ENCODE data around the gene ZNF407.

Gene ZNF407

DNA sequence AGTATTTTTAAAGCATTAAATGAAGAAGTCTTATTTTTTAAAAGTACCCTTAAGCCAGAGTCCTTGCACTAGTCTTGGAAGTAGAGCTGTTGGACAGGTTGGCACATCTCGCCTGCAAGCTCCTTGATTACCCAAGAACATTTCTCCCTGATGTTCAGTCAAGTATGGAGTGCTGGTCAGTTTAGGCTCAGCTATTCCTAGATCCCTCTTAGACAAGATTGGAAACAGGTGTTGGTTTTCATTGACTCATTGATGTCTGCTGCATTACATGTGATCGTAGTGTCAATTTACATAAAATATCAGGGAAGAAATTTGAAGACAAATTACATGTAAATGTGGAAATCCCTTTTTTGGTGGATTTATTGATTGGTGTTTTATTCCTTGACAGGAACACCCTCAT is 170.4 kb downstream of the ZNF407 start:
- Histone ChIP-seq H3K4me2 (no peak overlapping the region), H3K36me3 (peaks cover 0 to 17% (median 0%) of the 10 kb centered on the region in 11 experiments; a peak in 6 of 22 replicates), H3K9me3 (replicated peaks in 1 of 11) (peaks cover 0 to 10% (median 0%) of the 10 kb centered on the region in 11 experiments; a peak in 1 of 22 replicates), H3K4me3 (no peak overlapping the region), H4K20me1 (no peaks in the 10 kb centered on the region; a peak in 2 of 22 replicates), H3K27ac (no peak overlapping the region), H3K27me3 (no peaks in the 10 kb centered on the region), H3K4me1 (no peaks in the 10 kb centered on the region), H3K9ac (no peak overlapping the region)
- no peak for TF ChIP-seq Cebpa-rat (IDR thresholded peaks at IDR 0.05)

DNA sequence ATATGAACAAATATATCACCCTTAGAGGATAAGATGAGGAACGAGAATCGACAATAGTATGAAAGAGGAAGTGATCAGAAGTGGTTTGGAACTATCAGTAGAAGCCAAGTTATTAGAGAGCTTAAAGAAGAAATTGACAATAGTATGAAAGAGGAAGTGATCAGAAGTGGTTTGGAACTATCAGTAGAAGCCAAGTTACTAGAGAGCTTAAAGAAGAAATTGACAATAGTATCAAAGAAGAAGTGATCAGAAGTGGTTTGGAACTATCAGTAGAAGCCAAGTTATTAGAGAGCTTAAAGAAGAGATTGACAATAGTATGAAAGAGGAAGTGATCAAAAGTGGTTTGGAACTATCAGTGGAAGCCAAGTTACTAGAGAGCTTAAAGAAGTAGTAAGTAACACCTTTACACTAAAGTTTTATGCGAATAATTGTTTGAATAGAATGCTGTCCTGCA is 175.5 kb downstream of the ZNF407 start:
- H3K27me3 ChIP-seq: no peaks in the 10 kb centered on the region
- no peak overlapping the region for H3K27ac ChIP-seq
- peaks cover 0 to 16% (median 0%) of the 10 kb centered on the region in 11 experiments; a peak in 3 of 22 replicates for H4K20me1 ChIP-seq
- H3K9ac ChIP-seq: no peak overlapping the region
- H3K36me3 ChIP-seq: peaks cover 0 to 43% (median 15%) of the 10 kb centered on the region in 11 experiments; a peak in 13 of 22 replicates
- no peak for TF ChIP-seq Cebpa-rat (IDR thresholded peaks at IDR 0.05)
- H3K4me1 ChIP-seq: no peaks in the 10 kb centered on the region; a peak in 1 of 20 replicates
- no peak overlapping the region for H3K4me2 ChIP-seq
- H3K9me3 ChIP-seq (replicated peaks in 1 of 11): no peaks in the 10 kb centered on the region
- no peak overlapping the region for H3K4me3 ChIP-seq

DNA sequence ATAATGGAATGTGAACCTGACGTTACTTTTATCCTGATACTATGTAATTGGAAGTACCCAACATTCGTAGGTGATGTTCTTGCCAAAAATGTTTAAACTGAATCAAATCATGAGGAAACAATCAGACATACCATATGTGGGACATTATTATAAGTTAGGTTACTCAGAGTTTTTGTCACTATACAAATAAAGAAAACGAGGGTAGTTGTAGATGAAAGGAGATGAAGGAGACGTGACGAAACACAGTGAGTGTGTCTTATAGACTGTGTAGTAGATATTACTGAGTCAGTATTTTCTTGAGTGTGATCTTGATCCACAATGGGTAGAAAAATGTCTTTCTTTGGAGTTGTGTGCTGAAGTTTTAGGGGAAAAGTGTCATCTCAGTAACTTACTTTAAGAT is 176.8 kb downstream of the ZNF407 start:
- TF ChIP-seq Cebpa-rat (IDR thresholded peaks at IDR 0.05): no peak
- Histone ChIP-seq H3K4me1 (no peaks in the 10 kb centered on the region; a peak in 1 of 20 replicates), H3K4me2 (no peak overlapping the region), H3K4me3 (no peak overlapping the region), H3K9me3 (replicated peaks in 1 of 11) (no peaks in the 10 kb centered on the region), H3K36me3 (peaks cover 0 to 42% (median 13%) of the 10 kb centered on the region in 11 experiments; a peak in 11 of 22 replicates), H3K9ac (no peak overlapping the region), H4K20me1 (peaks cover 0 to 16% (median 0%) of the 10 kb centered on the region in 11 experiments; a peak in 3 of 22 replicates), H3K27me3 (no peaks in the 10 kb centered on the region), H3K27ac (no peak overlapping the region)

DNA sequence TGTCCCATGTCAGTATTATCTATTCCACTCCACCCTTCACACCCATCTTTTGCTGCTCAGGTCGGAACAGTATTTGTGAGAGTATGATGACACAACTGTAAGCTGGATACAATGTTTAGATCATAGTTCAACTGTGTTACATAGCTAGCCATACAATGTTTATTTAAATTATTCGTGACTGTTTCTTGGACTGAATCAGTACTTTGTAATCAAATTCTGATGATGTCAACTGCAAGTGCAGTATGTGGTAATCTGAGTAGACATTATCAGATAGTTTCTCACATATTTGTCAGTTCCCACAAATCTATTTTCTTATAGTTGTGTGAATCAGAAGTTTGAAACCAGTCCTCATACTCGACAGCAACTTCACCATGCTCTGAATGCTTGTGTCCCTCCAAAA is 177.6 kb downstream of the ZNF407 start:
- Histone ChIP-seq H4K20me1 (peaks cover 0 to 16% (median 0%) of the 10 kb centered on the region in 11 experiments; a peak in 3 of 22 replicates), H3K9me3 (replicated peaks in 1 of 11) (no peaks in the 10 kb centered on the region), H3K4me1 (no peaks in the 10 kb centered on the region; a peak in 1 of 20 replicates), H3K27me3 (no peaks in the 10 kb centered on the region), H3K36me3 (peaks cover 0 to 42% (median 13%) of the 10 kb centered on the region in 11 experiments; a peak in 11 of 22 replicates), H3K9ac (no peak overlapping the region), H3K27ac (no peak overlapping the region), H3K4me2 (no peak overlapping the region), H3K4me3 (no peak overlapping the region)
- TF ChIP-seq Cebpa-rat (IDR thresholded peaks at IDR 0.05): no peak

DNA sequence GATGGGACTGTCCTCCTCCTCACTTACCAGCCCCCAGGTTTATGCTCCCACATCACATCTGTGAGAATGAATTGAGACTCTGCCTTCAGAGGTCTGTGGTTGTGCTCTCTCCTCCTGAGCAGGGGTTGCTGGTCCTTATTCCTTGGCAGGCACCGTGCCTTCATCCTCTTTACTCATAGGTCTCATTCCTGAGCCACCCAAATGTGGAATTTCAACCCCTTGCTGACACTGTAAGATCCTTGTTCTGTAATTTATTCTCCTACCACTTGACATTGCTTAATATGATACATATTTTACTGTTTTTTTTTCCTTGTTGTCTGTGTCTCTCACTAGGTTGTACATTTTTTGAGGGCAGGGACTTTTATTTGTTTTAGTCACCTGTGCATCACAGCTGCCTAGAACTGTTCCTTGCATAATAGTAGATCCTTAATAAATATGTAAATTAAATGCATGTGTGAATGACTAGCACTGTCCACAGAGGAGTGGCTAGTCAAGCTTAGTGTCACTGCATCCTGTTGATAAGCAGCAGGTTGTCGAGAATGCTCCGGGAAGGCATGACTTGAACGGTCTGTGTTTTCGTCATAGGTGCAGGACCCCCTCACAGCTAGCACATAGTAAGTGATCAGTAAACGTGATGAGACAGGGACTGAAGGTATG is 180.6 kb downstream of the ZNF407 start:
- Histone ChIP-seq H3K9ac (no peak overlapping the region), H3K4me2 (no peak overlapping the region), H4K20me1 (peaks cover 0 to 16% (median 0%) of the 10 kb centered on the region in 11 experiments; a peak in 3 of 22 replicates), H3K4me1 (no peaks in the 10 kb centered on the region; a peak in 1 of 20 replicates), H3K4me3 (no peak overlapping the region), H3K27ac (no peak overlapping the region; a peak in 1 of 22 replicates), H3K9me3 (replicated peaks in 1 of 11) (no peaks in the 10 kb centered on the region), H3K36me3 (peaks cover 0 to 63% (median 20%) of the 10 kb centered on the region in 11 experiments; a peak in 15 of 22 replicates), H3K27me3 (no peaks in the 10 kb centered on the region)
- no peak for TF ChIP-seq Cebpa-rat (IDR thresholded peaks at IDR 0.05)

DNA sequence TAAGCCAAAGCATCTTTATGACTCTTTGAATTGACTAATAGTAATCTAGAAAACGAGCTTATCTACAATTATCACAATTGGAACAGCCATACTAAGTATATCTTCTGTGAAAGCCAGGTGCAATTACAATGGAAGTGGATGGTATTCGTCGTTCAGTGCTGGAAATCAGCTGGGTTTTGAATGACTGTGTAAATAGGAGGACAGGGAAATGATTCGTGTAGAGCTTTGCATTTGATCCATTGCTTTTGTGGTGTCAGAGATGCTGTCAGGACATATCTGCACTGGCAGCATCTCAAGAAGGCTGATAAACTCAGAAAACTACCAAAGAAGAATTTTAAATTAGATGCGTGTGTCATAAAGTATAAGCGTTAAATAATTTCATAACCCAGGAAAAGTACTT is 187.1 kb downstream of the ZNF407 start:
- H3K4me1 ChIP-seq: no peaks in the 10 kb centered on the region
- no peaks in the 10 kb centered on the region for H3K9me3 ChIP-seq (replicated peaks in 1 of 11)
- H3K27ac ChIP-seq: no peak overlapping the region
- H3K27me3 ChIP-seq: no peaks in the 10 kb centered on the region
- H3K4me3 ChIP-seq: no peak overlapping the region
- H3K36me3 ChIP-seq: peaks cover 10 to 80% (median 25%) of the 10 kb centered on the region in 11 experiments; a peak in 18 of 22 replicates
- H4K20me1 ChIP-seq: 0 out of 22 replicates have a peak, but pooled peaks cover 0 to 3% (median 0%) of the 10 kb centered on the region in 11 experiments
- H3K9ac ChIP-seq: no peak overlapping the region
- no peak overlapping the region for H3K4me2 ChIP-seq
- no peak for TF ChIP-seq Cebpa-rat (IDR thresholded peaks at IDR 0.05)

DNA sequence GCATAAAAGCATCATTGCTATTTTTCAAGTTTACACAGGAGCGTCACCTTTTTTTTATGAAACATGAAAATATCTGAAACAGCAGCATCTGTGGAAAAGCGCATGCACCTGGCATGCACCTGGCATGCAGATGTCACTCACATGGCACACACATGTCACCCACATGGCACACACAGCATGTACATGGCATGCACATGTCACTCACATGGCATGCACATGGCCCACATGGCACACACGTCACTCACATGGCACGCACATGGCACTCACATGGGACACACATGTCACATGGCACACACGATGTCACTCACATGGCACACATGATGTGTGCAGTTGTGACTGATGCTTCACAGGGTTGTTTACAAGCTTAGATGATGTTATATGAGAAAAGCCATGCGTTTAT is 188.0 kb downstream of the ZNF407 start:
- TF ChIP-seq Cebpa-rat (IDR thresholded peaks at IDR 0.05): no peak
- H3K27me3 ChIP-seq: no peaks in the 10 kb centered on the region
- no peaks in the 10 kb centered on the region for H3K9me3 ChIP-seq (replicated peaks in 1 of 11)
- H3K36me3 ChIP-seq: peaks cover 10 to 82% (median 25%) of the 10 kb centered on the region in 11 experiments; a peak in 18 of 22 replicates
- H3K9ac ChIP-seq: no peak overlapping the region
- H3K4me2 ChIP-seq: no peak overlapping the region
- no peak overlapping the region for H3K27ac ChIP-seq
- H4K20me1 ChIP-seq: 0 out of 22 replicates have a peak, but pooled peaks cover 0 to 3% (median 0%) of the 10 kb centered on the region in 11 experiments
- H3K4me3 ChIP-seq: no peak overlapping the region
- no peaks in the 10 kb centered on the region for H3K4me1 ChIP-seq

DNA sequence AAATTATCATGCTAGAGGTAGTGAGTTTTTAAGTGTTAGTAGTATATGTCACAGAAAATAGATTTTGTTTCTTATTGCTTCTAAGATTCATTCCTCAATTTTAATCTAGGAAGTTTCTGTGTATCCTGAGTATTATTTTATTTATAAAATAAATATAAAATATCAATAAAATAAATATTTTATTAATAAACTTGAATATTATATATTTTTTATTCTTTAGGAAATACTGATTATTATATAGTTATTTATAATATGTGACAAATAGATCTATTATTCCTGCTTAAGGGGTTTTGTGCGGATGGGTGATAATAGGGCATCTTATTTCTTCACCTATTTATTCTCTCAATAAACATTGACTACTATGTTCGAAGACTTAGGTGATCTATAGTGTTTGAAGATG is 191.0 kb downstream of the ZNF407 start:
- Histone ChIP-seq H3K27ac (no peak overlapping the region), H3K9ac (no peak overlapping the region), H3K36me3 (peaks cover 10 to 82% (median 15%) of the 10 kb centered on the region in 11 experiments; a peak in 18 of 22 replicates), H3K4me3 (no peak overlapping the region), H3K27me3 (no peaks in the 10 kb centered on the region), H3K4me1 (no peaks in the 10 kb centered on the region), H3K4me2 (no peak overlapping the region), H4K20me1 (0 out of 22 replicates have a peak, but pooled peaks cover 0 to 3% (median 0%) of the 10 kb centered on the region in 11 experiments), H3K9me3 (replicated peaks in 1 of 11) (no peaks in the 10 kb centered on the region)
- TF ChIP-seq Cebpa-rat (IDR thresholded peaks at IDR 0.05): no peak

DNA sequence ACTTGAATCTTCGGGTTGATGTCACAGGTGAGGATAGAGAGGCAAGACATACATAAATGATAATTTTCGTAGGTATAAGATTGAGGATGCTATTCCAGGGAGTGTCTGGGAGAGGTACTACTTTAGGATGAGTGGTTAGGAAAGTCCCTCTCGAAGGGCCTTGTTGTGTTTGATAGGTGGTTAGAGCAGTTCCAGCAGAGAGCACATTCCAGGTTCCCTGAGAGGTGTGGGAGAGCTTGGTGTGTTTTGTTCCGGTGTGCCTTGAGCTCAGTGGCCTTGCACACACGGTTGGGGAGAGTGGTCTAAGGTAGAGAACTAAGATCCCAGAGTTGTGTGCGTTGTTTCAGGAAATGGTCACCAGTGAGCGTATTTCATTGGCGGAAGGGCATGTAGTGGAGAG is 191.4 kb downstream of the ZNF407 start:
- Histone ChIP-seq H3K36me3 (peaks cover 8 to 82% (median 14%) of the 10 kb centered on the region in 11 experiments; a peak in 17 of 22 replicates), H3K27ac (no peak overlapping the region), H3K4me1 (no peaks in the 10 kb centered on the region), H3K27me3 (no peaks in the 10 kb centered on the region), H3K4me3 (no peak overlapping the region), H4K20me1 (0 out of 22 replicates have a peak, but pooled peaks cover 0 to 3% (median 0%) of the 10 kb centered on the region in 11 experiments), H3K9ac (no peak overlapping the region), H3K9me3 (replicated peaks in 1 of 11) (no peaks in the 10 kb centered on the region), H3K4me2 (no peak overlapping the region)
- TF ChIP-seq Cebpa-rat (IDR thresholded peaks at IDR 0.05): no peak

Measured in BLaER1 treated with 17β-estradiol and CSF1 and Interleukin-3, amounts not matched to agents 10 nM and 100 nM (cell line).